Measurements from ENCODE around the gene MIGA2.

MIGA2 gene

GRCh38 chr9:129011170-129011569 lies 25.3 kb upstream of the MIGA2 start:
- H3K4me3 ChIP-seq (ENCODE audit: low read depth, low read length) = no peak overlapping the region
- no peak for TF ChIP-seq CTCF (IDR thresholded peaks at IDR 0.05; ENCODE audit: low read depth, low read length, missing control alignments)

GRCh38 chr9:129011761-129012181 lies 24.7 kb upstream of the MIGA2 start:
- H3K4me3 ChIP-seq (ENCODE audit: low read depth, low read length) = no peak overlapping the region
- DNase-seq (ENCODE audit: low read depth) = no peak
- TF ChIP-seq CTCF (IDR thresholded peaks at IDR 0.05; ENCODE audit: low read depth, low read length, missing control alignments) = no peak

More at GRCh38 chr9:129011170-129011569, 25.3 kb upstream of the MIGA2 start:
- DNase-seq (ENCODE audit: low read depth) = no peak

- TF ChIP-seq CTCF (IDR thresholded peaks at IDR 0.05; ENCODE audit: low read depth, low read length, missing control alignments) = no peak
- no peak overlapping the region for H3K4me3 ChIP-seq (ENCODE audit: low read depth, low read length)
- no peak for DNase-seq (ENCODE audit: low read depth)
Measured at GRCh38 chr9:129012343-129012742, 24.1 kb upstream of the MIGA2 start.

GRCh38 chr9:129012893-129013448 lies 23.5 kb upstream of the MIGA2 start:
- no peak overlapping the region for H3K4me3 ChIP-seq (ENCODE audit: low read depth, low read length)
- DNase-seq (ENCODE audit: low read depth) = no peak
- TF ChIP-seq CTCF (IDR thresholded peaks at IDR 0.05; ENCODE audit: low read depth, low read length, missing control alignments) = no peak

GRCh38 chr9:129013674-129014073 lies 22.8 kb upstream of the MIGA2 start:
- no peak overlapping the region for H3K4me3 ChIP-seq (ENCODE audit: low read depth, low read length)
- no peak for TF ChIP-seq CTCF (IDR thresholded peaks at IDR 0.05; ENCODE audit: low read depth, low read length, missing control alignments)

GRCh38 chr9:129014124-129014523 lies 22.3 kb upstream of the MIGA2 start:
- no peak for TF ChIP-seq CTCF (IDR thresholded peaks at IDR 0.05; ENCODE audit: low read depth, low read length, missing control alignments)
- no peak for DNase-seq (ENCODE audit: low read depth)
- H3K4me3 ChIP-seq (ENCODE audit: low read depth, low read length) = no peak overlapping the region

More at GRCh38 chr9:129013674-129014073, 22.8 kb upstream of the MIGA2 start:
- DNase-seq (ENCODE audit: low read depth) = no peak

GRCh38 chr9:129014608-129015007 lies 21.8 kb upstream of the MIGA2 start:
- no peak for TF ChIP-seq CTCF (IDR thresholded peaks at IDR 0.05; ENCODE audit: low read depth, low read length, missing control alignments)
- no peak for DNase-seq (ENCODE audit: low read depth)
- H3K4me3 ChIP-seq (ENCODE audit: low read depth, low read length) = no peak overlapping the region
